Vagina (tissue), 2 donors: ENCODE data around the gene NABP2. TPM values are rescaled to one million over a fixed set of nuclear protein-coding genes. Genes with fewer than 3 reads are reported as not detected.
A peak's percentile ranks its signal among the peaks of the same experiment; 100 is the strongest.

Source experiments
- DNase-seq, 2 donors: peaks; one replicate each; pipeline ENCODE4 v3.0.0-alpha.2; 2017; ENCODE audit errors: extremely low spot score in 2 of 2
- H3K27ac ChIP-seq: fragments of 200-600 bp; sonication (generic); one replicate; pipeline ENCODE4 v1.5.1; 2019
- H3K27me3 ChIP-seq: fragments of 200-600 bp; sonication (generic); one replicate; pipeline ENCODE4 v1.5.1; 2019
- H3K36me3 ChIP-seq, 2 donors: fragments of 200-600 bp; sonication (generic); one replicate each; pipeline ENCODE4 v1.5.1; 2017 to 2019
- H3K4me1 ChIP-seq: fragments of 200-600 bp; sonication (generic); one replicate; pipeline ENCODE4 v1.5.1; 2019
- H3K4me3 ChIP-seq, 2 donors: fragments of 200-600 bp; sonication (generic); 1 replicate in 1 of 2; 2 replicates in 1 of 2; pipeline ENCODE4 v1.5.1; 2016 to 2019
- H3K9me3 ChIP-seq: fragments of 200-600 bp; sonication (generic); one replicate; pipeline ENCODE4 v1.5.1; 2019
- CTCF ChIP-seq, 3 experiments: fragments of 450-650 bp in 2 of 3; fragments of 200-600 bp in 1 of 3; sonication (generic) in 1 of 3; IDR thresholded peaks; one replicate each; pipeline ENCODE4 v1.5.1; 2017 to 2019; ENCODE audit warnings: antibody characterized with exemption in 3 of 3, mild to moderate bottlenecking in 2 of 3, moderate library complexity in 2 of 3
- POLR2A ChIP-seq, 2 donors: fragments of 450-650 bp; IDR thresholded peaks; one replicate each; pipeline ENCODE4 v1.6.1; 2017; ENCODE audit warnings: antibody characterized with exemption in 2 of 2, mild to moderate bottlenecking in 2 of 2, moderate library complexity in 2 of 2
- POLR2AphosphoS5 ChIP-seq, 2 donors: sonication (generic); formaldehyde crosslinking; IDR thresholded peaks; one replicate each; pipeline ENCODE4 v1.9.0; 2017; ENCODE audit warnings: antibody characterized with exemption in 2 of 2, mild to moderate bottlenecking in 2 of 2, low read depth in 1 of 2; ENCODE audit not compliant: insufficient read depth in 1 of 2
- intact Hi-C: fragments of 100-400 bp; cut with DNase I; formaldehyde crosslinking; loops from one replicate; pipeline ENCODE4 v1.15.1; 2023
- total RNA-seq: library from RNA; depleted of rRNA; stranded (reverse); fragments of >200 nt; gene quantifications from one replicate; pipeline ENCODE4 v1.2.3, GENCODE V29; 2016

The NABP2 gene
- total RNA-seq, result 20.4 TPM

- TF ChIP-seq CTCF (IDR thresholded peaks at IDR 0.05) (peak; percentile 92 to 93 (median 93)), POLR2AphosphoS5 (IDR thresholded peaks at IDR 0.05; ENCODE audit: insufficient read depth in 1 of 2, low read depth in 1 of 2) (peak; percentile 89 to 97), POLR2A (IDR thresholded peaks at IDR 0.05) (no peak)
- peak within 1 kb of the TSS; percentile 95 for H3K27ac ChIP-seq
- H3K36me3 ChIP-seq, result peaks cover 0 to 8% of the 10 kb centered on the region in 2 donors
- peaks cover 49% of the 10 kb centered on the region for H3K4me1 ChIP-seq
- peak within 1 kb of the TSS; percentile 59 to 69 for H3K4me3 ChIP-seq
- peak in 1 of 2 donors; percentile 98 for DNase-seq
- intact Hi-C loops, result loop anchor here (2.0 to 10.0 kb wide), 2 partner anchors 31 to 99 kb away; partner anchors contain the start of gene ESYT1
- H3K9me3 ChIP-seq, result no peaks in the 10 kb centered on the region
- no peaks in the 10 kb centered on the region for H3K27me3 ChIP-seq
These were observed at the start of gene NABP2 for GRCh38 chr12:56224102-56224701. Gene NABP2, plus strand, starts transcription at chr12:56224342. Its CDS starts 515 bp downstream, at chr12:56224857.

- intact Hi-C loops, result no loop called here
- Histone ChIP-seq H3K4me1 (no peaks in the 10 kb centered on the region), H3K36me3 (peaks cover 0 to 100% of the 10 kb centered on the region in 2 donors), H3K27ac (no peak overlapping the region), H3K9me3 (no peaks in the 10 kb centered on the region), H3K27me3 (no peaks in the 10 kb centered on the region), H3K4me3 (no peak overlapping the region)
- no peak for DNase-seq
- TF ChIP-seq CTCF (IDR thresholded peaks at IDR 0.05), result no peak
- TF ChIP-seq POLR2AphosphoS5 (IDR thresholded peaks at IDR 0.05; ENCODE audit: insufficient read depth in 1 of 2, low read depth in 1 of 2), result no peak
- no peak for TF ChIP-seq POLR2A (IDR thresholded peaks at IDR 0.05)
These were observed 45.8 kb upstream of the NABP2 start for GRCh38 chr12:56178347-56178746.

- Histone ChIP-seq H3K4me1 (peaks cover 28% of the 10 kb centered on the region), H3K9me3 (no peaks in the 10 kb centered on the region), H3K36me3 (peaks cover 0 to 42% of the 10 kb centered on the region in 2 donors), H3K27me3 (no peaks in the 10 kb centered on the region), H3K4me3 (no peak overlapping the region), H3K27ac (no peak overlapping the region)
- intact Hi-C loops, result no loop called here
- DNase-seq, result no peak
- TF ChIP-seq POLR2A (IDR thresholded peaks at IDR 0.05), result no peak
- no peak for TF ChIP-seq POLR2AphosphoS5 (IDR thresholded peaks at IDR 0.05; ENCODE audit: insufficient read depth in 1 of 2, low read depth in 1 of 2)
- TF ChIP-seq CTCF (IDR thresholded peaks at IDR 0.05), result no peak
These were observed 37.2 kb upstream of the NABP2 start for GRCh38 chr12:56186957-56187356.

- Histone ChIP-seq H3K4me1 (peaks cover 28% of the 10 kb centered on the region), H3K9me3 (no peaks in the 10 kb centered on the region), H3K36me3 (peaks cover 0 to 29% of the 10 kb centered on the region in 2 donors), H3K4me3 (peak overlapping the region; percentile 80 to 93), H3K27me3 (no peaks in the 10 kb centered on the region), H3K27ac (peak overlapping the region; percentile 94)
- intact Hi-C loops, result loop anchor here (2.0 kb wide), 1 partner anchor 69 kb away; the partner anchor contains the start of gene ZC3H10
- DNase-seq, result no peak
- TF ChIP-seq POLR2A (IDR thresholded peaks at IDR 0.05) (no peak), CTCF (IDR thresholded peaks at IDR 0.05) (no peak), POLR2AphosphoS5 (IDR thresholded peaks at IDR 0.05; ENCODE audit: insufficient read depth in 1 of 2, low read depth in 1 of 2) (no peak)
These were observed 35.9 kb upstream of the NABP2 start for GRCh38 chr12:56188131-56188777.

- Histone ChIP-seq H3K27ac (peak overlapping the region; percentile 94), H3K9me3 (no peaks in the 10 kb centered on the region), H3K27me3 (no peaks in the 10 kb centered on the region), H3K36me3 (peaks cover 0 to 24% of the 10 kb centered on the region in 2 donors), H3K4me1 (peaks cover 28% of the 10 kb centered on the region), H3K4me3 (peak overlapping the region; percentile 80 to 93)
- TF ChIP-seq POLR2AphosphoS5 (IDR thresholded peaks at IDR 0.05; ENCODE audit: insufficient read depth in 1 of 2, low read depth in 1 of 2), result peak in 1 of 2 donors; percentile 23
- TF ChIP-seq CTCF (IDR thresholded peaks at IDR 0.05), result no peak
- no peak for DNase-seq
- intact Hi-C loops, result loop anchor here (2.0 kb wide), 1 partner anchor 70 kb away; the partner anchor contains the start of gene ZC3H10
These were observed 35.4 kb upstream of the NABP2 start for GRCh38 chr12:56188778-56189098.
